Measurements from ENCODE around the gene NEUROD2. TPM values are rescaled to one million over a fixed set of nuclear protein-coding genes. Genes with fewer than 3 reads are reported as not detected.

The NEUROD2 gene
- total and polyA plus RNA-seq, 9 donors, result not detected

GRCh38 chr17:39615434-39615833 is 7.7 kb upstream of the NEUROD2 start:
- no peak for DNase-seq
- Histone ChIP-seq H3K36me3 (no peaks in the 10 kb centered on the region), H3K27ac (no peak overlapping the region), H3K4me3 (no peak overlapping the region), H3K27me3 (no peaks in the 10 kb centered on the region), H3K4me1 (ENCODE audit: insufficient read depth) (peaks cover 2% of the 10 kb centered on the region), H3K9me3 (no peaks in the 10 kb centered on the region)
- WGBS, 3 donors, result 47 to 62% (median 49%) methylated on average over 6 of the region's 6 CpGs
- TF ChIP-seq EP300 (IDR thresholded peaks at IDR 0.05) (no peak), POLR2A (IDR thresholded peaks at IDR 0.05) (no peak), CTCF (IDR thresholded peaks at IDR 0.05) (no peak)
- intact Hi-C loops (cut with DNase I), result no loop called here

GRCh38 chr17:39614545-39615157 is 6.9 kb upstream of the NEUROD2 start:
- no peaks in the 10 kb centered on the region for H3K9me3 ChIP-seq
- H3K4me1 ChIP-seq (ENCODE audit: insufficient read depth), result peaks cover 2% of the 10 kb centered on the region
- WGBS, 3 donors, result 82 to 87% (median 86%) methylated on average over 3 of the region's 3 CpGs
- H3K27me3 ChIP-seq, result no peaks in the 10 kb centered on the region
- no peaks in the 10 kb centered on the region for H3K36me3 ChIP-seq
- no peak overlapping the region for H3K27ac ChIP-seq
- TF ChIP-seq POLR2A (IDR thresholded peaks at IDR 0.05) (no peak), CTCF (IDR thresholded peaks at IDR 0.05) (no peak)
- no peak overlapping the region for H3K4me3 ChIP-seq
- no peak for DNase-seq
- intact Hi-C loops (cut with DNase I), result no loop called here

- H3K4me1 ChIP-seq (ENCODE audit: insufficient read depth), result peaks cover 2% of the 10 kb centered on the region
- H3K9me3 ChIP-seq, result no peaks in the 10 kb centered on the region
- WGBS, 3 donors, result 55 to 68% (median 61%) methylated on average over 7 of the region's 7 CpGs
- no peaks in the 10 kb centered on the region for H3K27me3 ChIP-seq
- no peak for DNase-seq
- H3K36me3 ChIP-seq, result no peaks in the 10 kb centered on the region
- no peak overlapping the region for H3K4me3 ChIP-seq
- no peak overlapping the region for H3K27ac ChIP-seq
- intact Hi-C loops (cut with DNase I), result no loop called here
- TF ChIP-seq EP300 (IDR thresholded peaks at IDR 0.05) (no peak), CTCF (IDR thresholded peaks at IDR 0.05) (no peak), POLR2A (IDR thresholded peaks at IDR 0.05) (no peak)
Measured at GRCh38 chr17:39612935-39613464, 5.3 kb upstream of the NEUROD2 start.

GRCh38 chr17:39612291-39612894 is 4.7 kb upstream of the NEUROD2 start:
- Histone ChIP-seq H3K4me1 (ENCODE audit: insufficient read depth) (peaks cover 2% of the 10 kb centered on the region), H3K36me3 (no peaks in the 10 kb centered on the region), H3K4me3 (no peak overlapping the region), H3K27ac (no peak overlapping the region), H3K9me3 (no peaks in the 10 kb centered on the region), H3K27me3 (no peaks in the 10 kb centered on the region)
- TF ChIP-seq CTCF (IDR thresholded peaks at IDR 0.05) (no peak), POLR2A (IDR thresholded peaks at IDR 0.05) (no peak), EP300 (IDR thresholded peaks at IDR 0.05) (no peak)
- no peak for DNase-seq
- 47 to 58% (median 51%) methylated on average over 21 to 22 of the region's 22 CpGs for WGBS, 3 donors
- intact Hi-C loops (cut with DNase I), result no loop called here
